H9 (cell line): ENCODE measurements around the gene GJA9. TPM values are rescaled to one million over a fixed set of nuclear protein-coding genes. Genes with fewer than 3 reads are reported as not detected.

Source experiments
- DNase-seq: peaks from one replicate; pipeline ENCODE4 v3.0.0-alpha.2; 2017
- H2AFZ ChIP-seq: one replicate; pipeline ENCODE4 v1.6.1; 2013; ENCODE audit warnings: mild to moderate bottlenecking, low read length, control low read depth, moderate library complexity
- H2AK5ac ChIP-seq: 2 replicates; pipeline ENCODE4 v1.6.1; 2013; ENCODE audit warnings: low read length, control low read depth, mixed read lengths; ENCODE audit not compliant: insufficient read length
- H2BK120ac ChIP-seq: one replicate; pipeline ENCODE4 v1.6.1; 2013; ENCODE audit warnings: low read depth, mild to moderate bottlenecking, low read length, control low read depth, inconsistent platforms; ENCODE audit not compliant: poor library complexity, severe bottlenecking
- H2BK12ac ChIP-seq: 2 replicates; pipeline ENCODE4 v1.6.1; 2013; ENCODE audit warnings: low read length, control low read depth, mixed read lengths, low read depth; ENCODE audit not compliant: insufficient read length
- H2BK15ac ChIP-seq: 2 replicates; pipeline ENCODE4 v1.6.1; 2013; ENCODE audit warnings: low read depth, low read length, control low read depth
- H2BK20ac ChIP-seq: one replicate; pipeline ENCODE4 v1.6.1; 2013; ENCODE audit warnings: low read depth, mild to moderate bottlenecking, low read length, control low read depth, inconsistent platforms; ENCODE audit not compliant: poor library complexity, severe bottlenecking
- H2BK5ac ChIP-seq: 2 replicates; pipeline ENCODE4 v1.6.1; 2013; ENCODE audit warnings: low read length, control low read depth, mixed read lengths; ENCODE audit not compliant: insufficient read length
- H3K14ac ChIP-seq: 2 replicates; pipeline ENCODE4 v1.6.1; 2013; ENCODE audit warnings: low read length, control low read depth; ENCODE audit not compliant: insufficient read depth
- H3K18ac ChIP-seq: 2 replicates; pipeline ENCODE4 v1.6.1; 2013; ENCODE audit warnings: low read depth, mild to moderate bottlenecking, mixed read lengths, low read length, control low read depth; ENCODE audit not compliant: insufficient read length
- H3K23ac ChIP-seq: 2 replicates; pipeline ENCODE4 v1.6.1; 2013; ENCODE audit warnings: low read length, control low read depth, mixed read lengths, low read depth; ENCODE audit not compliant: insufficient read length
- H3K23me2 ChIP-seq: 2 replicates; pipeline ENCODE4 v1.6.1; 2013; ENCODE audit warnings: low read depth, mild to moderate bottlenecking, mixed read lengths, low read length, control low read depth; ENCODE audit not compliant: insufficient read length, poor library complexity, severe bottlenecking
- H3K27ac ChIP-seq: 2 replicates; pipeline ENCODE4 v1.5.1; 2013; ENCODE audit warnings: low read length, control low read depth, mixed read lengths, low read depth; ENCODE audit not compliant: insufficient read length
- H3K27me3 ChIP-seq: 2 replicates; pipeline ENCODE4 v1.6.1; 2013; ENCODE audit warnings: low read length, control low read depth, inconsistent platforms; ENCODE audit not compliant: insufficient read depth
- H3K4ac ChIP-seq: 2 replicates; pipeline ENCODE4 v1.6.1; 2013; ENCODE audit warnings: low read depth, mild to moderate bottlenecking, control low read depth, inconsistent platforms, low read length, moderate library complexity
- H3K4me1 ChIP-seq: 2 replicates; pipeline ENCODE4 v1.6.1; 2013; ENCODE audit warnings: low read length, control low read depth, inconsistent platforms; ENCODE audit not compliant: insufficient read depth
- H3K4me2 ChIP-seq: 2 replicates; pipeline ENCODE4 v1.6.1; 2013; ENCODE audit warnings: low read length, control low read depth, mixed read lengths; ENCODE audit not compliant: insufficient read length, insufficient read depth
- H3K56ac ChIP-seq: 2 replicates; pipeline ENCODE4 v1.6.1; 2013; ENCODE audit warnings: low read depth, mild to moderate bottlenecking, mixed read lengths, low read length, control low read depth; ENCODE audit not compliant: insufficient read length
- H3K79me1 ChIP-seq: 2 replicates; pipeline ENCODE4 v1.6.1; 2013; ENCODE audit warnings: low read depth, mild to moderate bottlenecking, moderate library complexity, low read length, control low read depth, inconsistent platforms; ENCODE audit not compliant: insufficient read depth, poor library complexity, severe bottlenecking
- H3K79me2 ChIP-seq: 2 replicates; pipeline ENCODE4 v1.6.1; 2013; ENCODE audit warnings: low read length, control low read depth, inconsistent platforms; ENCODE audit not compliant: insufficient read depth
- H3K9ac ChIP-seq: 2 replicates; pipeline ENCODE4 v1.6.1; 2013; ENCODE audit warnings: low read length, control low read depth, mixed read lengths; ENCODE audit not compliant: insufficient read length; ENCODE audit errors: extremely low read depth
- H3K9me3 ChIP-seq: one replicate; pipeline ENCODE4 v1.6.1; 2013; ENCODE audit warnings: low read depth, low read length, inconsistent platforms; ENCODE audit not compliant: control insufficient read depth
- H3T11ph ChIP-seq: one replicate; pipeline ENCODE4 v1.6.1; 2013; ENCODE audit warnings: mild to moderate bottlenecking, low read length, control low read depth, inconsistent platforms
- H4K20me1 ChIP-seq: one replicate; pipeline ENCODE4 v1.6.1; 2013; ENCODE audit not compliant: control insufficient read depth, insufficient read length, insufficient read depth
- H4K5ac ChIP-seq: 2 replicates; pipeline ENCODE4 v1.6.1; 2013; ENCODE audit warnings: low read depth, mild to moderate bottlenecking, mixed read lengths, low read length, control low read depth; ENCODE audit not compliant: insufficient read length
- H4K8ac ChIP-seq: replicated peaks from 2 replicates; pipeline ENCODE4 v1.6.1; 2013; ENCODE audit warnings: low read length, control low read depth, mixed read lengths, low read depth; ENCODE audit not compliant: insufficient read length
- H4K91ac ChIP-seq: 2 replicates; pipeline ENCODE4 v1.6.1; 2013; ENCODE audit warnings: low read depth, mild to moderate bottlenecking, moderate library complexity, mixed read lengths, low read length, control low read depth; ENCODE audit not compliant: insufficient read length
- H3K27ac Mint-ChIP-seq, 3 experiments: 2 replicates in 2 of 3; 3 replicates in 1 of 3; pipeline ENCODE4 v1.8.0; 2020 to 2021; ENCODE audit warnings: mixed read lengths in 3 of 3, mild to moderate bottlenecking in 1 of 3, moderate library complexity in 1 of 3
- H3K27me3 Mint-ChIP-seq: 2 replicates; pipeline ENCODE4 v1.8.0; 2021; ENCODE audit warnings: low read depth, mild to moderate bottlenecking, moderate library complexity, mixed read lengths
- H3K36me3 Mint-ChIP-seq, 3 experiments: 2 replicates in 2 of 3; 3 replicates in 1 of 3; pipeline ENCODE4 v1.8.0; 2020 to 2021; ENCODE audit warnings: low read depth in 3 of 3, mixed read lengths in 3 of 3; ENCODE audit not compliant: insufficient read depth in 1 of 3
- H3K4me1 Mint-ChIP-seq, 2 experiments: 2 replicates each; pipeline ENCODE4 v1.8.0; 2020; ENCODE audit warnings: mixed read lengths in 2 of 2
- H3K4me3 Mint-ChIP-seq, 2 experiments: 2 replicates in 1 of 2; 3 replicates in 1 of 2; pipeline ENCODE4 v1.8.0; 2020 to 2021; ENCODE audit warnings: mild to moderate bottlenecking in 2 of 2, mixed read lengths in 2 of 2, moderate library complexity in 1 of 2
- H3K9me3 Mint-ChIP-seq, 2 experiments: 2 replicates in 1 of 2; 3 replicates in 1 of 2; pipeline ENCODE4 v1.8.0; 2020; ENCODE audit warnings: mild to moderate bottlenecking in 2 of 2, mixed read lengths in 2 of 2, moderate library complexity in 1 of 2
- CTCF ChIP-seq: fragments of 200-600 bp; sonication (generic); conservative IDR thresholded peaks from 3 replicates; pipeline ENCODE4 v1.8.0; 2021; ENCODE audit warnings: antibody characterized with exemption, mild to moderate bottlenecking
- WGBS: extraction: QIAGEN DNeasy Blood & Tissue Kit; methylation state at CpG from one replicate; pipeline ENCODE4 v1.1.7; 2013; ENCODE audit warnings: missing lambda C conversion rate, low lambda C conversion rate, mixed read lengths; ENCODE audit not compliant: insufficient read length; ENCODE audit errors: extremely low coverage; 5-methylcytosine and 5-hydroxymethylcytosine counted together
- total RNA-seq: library from RNA; stranded (reverse); gene quantifications from 2 replicates; pipeline ENCODE4 v1.2.1, GENCODE V29; 2021

GJA9 gene
- total RNA-seq, 1 experiment from 2014 or later: not detected

- H4K91ac ChIP-seq: no peak overlapping the region
- H3K23me2 ChIP-seq: no peaks in the 10 kb centered on the region
- no peak overlapping the region for H3K14ac ChIP-seq
- no peak overlapping the region for H3K27ac Mint-ChIP-seq
- no peaks in the 10 kb centered on the region for H3K79me1 ChIP-seq
- no peaks in the 10 kb centered on the region for H4K20me1 ChIP-seq
- H3T11ph ChIP-seq: no peak overlapping the region
- DNase-seq: no peak
- no peak overlapping the region for H3K4me3 Mint-ChIP-seq
- H3K27ac ChIP-seq: no peak overlapping the region
- H2AFZ ChIP-seq: no peak overlapping the region
- H3K18ac ChIP-seq: no peak overlapping the region
- no peak overlapping the region for H3K4ac ChIP-seq
- H4K8ac ChIP-seq: no peak overlapping the region
- H3K23ac ChIP-seq: no peak overlapping the region
- no peak overlapping the region for H2BK12ac ChIP-seq
- H3K36me3 Mint-ChIP-seq: peaks cover 1 to 15% (median 15%) of the 10 kb centered on the region in 3 experiments; a peak in 6 of 7 replicates
- no peak overlapping the region for H4K5ac ChIP-seq
- H2BK120ac ChIP-seq: no peak overlapping the region
- no peaks in the 10 kb centered on the region for H3K9me3 ChIP-seq
- H2BK5ac ChIP-seq: no peak overlapping the region
- H3K79me2 ChIP-seq: no peaks in the 10 kb centered on the region
- H2BK20ac ChIP-seq: no peak overlapping the region
- H3K4me2 ChIP-seq: no peak overlapping the region
- H3K27me3 Mint-ChIP-seq: peaks cover 6% of the 10 kb centered on the region
- no peak for TF ChIP-seq CTCF
- WGBS: no CpG with 5 or more reads among the region's 3 CpGs
- H3K9me3 Mint-ChIP-seq: no peaks in the 10 kb centered on the region
- no peaks in the 10 kb centered on the region; the same call in 1 of the 2 replicates for H3K4me1 ChIP-seq
- H3K4me1 Mint-ChIP-seq: peaks cover 15 to 26% of the 10 kb centered on the region in 2 experiments
- no peak overlapping the region for H2BK15ac ChIP-seq
- H3K56ac ChIP-seq: no peak overlapping the region
- H3K9ac ChIP-seq: no peak overlapping the region
- no peaks in the 10 kb centered on the region for H3K27me3 ChIP-seq
- H2AK5ac ChIP-seq: no peak overlapping the region
Observed at GRCh38 chr1:38834221-38834782, 47.1 kb downstream of the GJA9 start.
